ENCODE data around the gene IFNLR1. TPM values are rescaled to one million over a fixed set of nuclear protein-coding genes. Genes with fewer than 3 reads are reported as not detected.

Gene IFNLR1
- total and polyA plus RNA-seq, 2 experiments from 2014 or later, result 6.4 to 7.5 TPM

GRCh38 chr1:24190983-24191461 lies 3.9 kb upstream of the IFNLR1 start:
- TF ChIP-seq EZH2phosphoT487 (IDR thresholded peaks at IDR 0.05; ENCODE audit: low read depth, severe bottlenecking, unreplicated experiment) (no peak), EZH2 (IDR thresholded peaks at IDR 0.05; ENCODE audit: borderline replicate concordance) (no peak), CTCF (IDR thresholded peaks at IDR 0.05; ENCODE audit: poor library complexity) (no peak)
- no peaks in the 10 kb centered on the region for H3K9me3 ChIP-seq (ENCODE audit: low read depth)
- H3K4me3 ChIP-seq, result no peak overlapping the region
- H3K27ac ChIP-seq, result peak overlapping the region; percentile 86
- peaks cover 7% of the 10 kb centered on the region for H3K4me1 ChIP-seq (ENCODE audit: insufficient read depth)
- DNase-seq (ENCODE audit: low spot score), result no peak
- H2AFZ ChIP-seq, result no peak overlapping the region
- no peaks in the 10 kb centered on the region for H3K27me3 ChIP-seq
- no peak overlapping the region for H3K4me2 ChIP-seq
- peaks cover 5% of the 10 kb centered on the region for H3K79me2 ChIP-seq
- H3K9me2 ChIP-seq (replicated peaks; ENCODE audit: insufficient read depth), result no peaks in the 10 kb centered on the region
- no peaks in the 10 kb centered on the region for H3K36me3 ChIP-seq (replicated peaks; ENCODE audit: insufficient read depth, low read depth)
- WGBS (ENCODE audit: low lambda C conversion rate, missing lambda C conversion rate), result 91% methylated on average over 3 of the region's 3 CpGs
- no peaks in the 10 kb centered on the region for H4K20me1 ChIP-seq (ENCODE audit: insufficient read depth, poor library complexity, severe bottlenecking)

GRCh38 chr1:24189528-24189927 lies 2.4 kb upstream of the IFNLR1 start:
- H3K27me3 ChIP-seq, result no peaks in the 10 kb centered on the region
- H3K4me1 ChIP-seq (ENCODE audit: insufficient read depth), result peaks cover 7% of the 10 kb centered on the region
- H2AFZ ChIP-seq, result no peak overlapping the region
- TF ChIP-seq CTCF (IDR thresholded peaks at IDR 0.05; ENCODE audit: poor library complexity), result no peak
- no peak for TF ChIP-seq EZH2 (IDR thresholded peaks at IDR 0.05; ENCODE audit: borderline replicate concordance)
- no peak for TF ChIP-seq EZH2phosphoT487 (IDR thresholded peaks at IDR 0.05; ENCODE audit: low read depth, severe bottlenecking, unreplicated experiment)
- no peaks in the 10 kb centered on the region for H3K36me3 ChIP-seq (replicated peaks; ENCODE audit: insufficient read depth, low read depth)
- no peaks in the 10 kb centered on the region for H3K9me2 ChIP-seq (replicated peaks; ENCODE audit: insufficient read depth)
- H3K4me2 ChIP-seq, result no peak overlapping the region
- WGBS (ENCODE audit: low lambda C conversion rate, missing lambda C conversion rate), result 91% methylated on average over 7 of the region's 7 CpGs
- H3K27ac ChIP-seq, result no peak overlapping the region
- H3K4me3 ChIP-seq, result no peak overlapping the region
- no peaks in the 10 kb centered on the region for H4K20me1 ChIP-seq (ENCODE audit: insufficient read depth, poor library complexity, severe bottlenecking)
- H3K9me3 ChIP-seq (ENCODE audit: low read depth), result no peaks in the 10 kb centered on the region
- H3K79me2 ChIP-seq, result peaks cover 10% of the 10 kb centered on the region
- no peak for DNase-seq (ENCODE audit: low spot score)

GRCh38 chr1:24186711-24186992 lies 437 bp downstream of the IFNLR1 start:
- H3K27ac ChIP-seq, result peak overlapping the region; percentile 94
- H3K4me3 ChIP-seq, result peak overlapping the region; percentile 73
- no peaks in the 10 kb centered on the region for H3K36me3 ChIP-seq (replicated peaks; ENCODE audit: insufficient read depth, low read depth)
- 23% methylated on average over 8 of the region's 8 CpGs for WGBS (ENCODE audit: low lambda C conversion rate, missing lambda C conversion rate)
- no peaks in the 10 kb centered on the region for H3K9me2 ChIP-seq (replicated peaks; ENCODE audit: insufficient read depth)
- H3K9me3 ChIP-seq (ENCODE audit: low read depth), result no peaks in the 10 kb centered on the region
- TF ChIP-seq EZH2phosphoT487 (IDR thresholded peaks at IDR 0.05; ENCODE audit: low read depth, severe bottlenecking, unreplicated experiment), result no peak
- no peak for TF ChIP-seq EZH2 (IDR thresholded peaks at IDR 0.05; ENCODE audit: borderline replicate concordance)
- TF ChIP-seq CTCF (IDR thresholded peaks at IDR 0.05; ENCODE audit: poor library complexity), result no peak
- H4K20me1 ChIP-seq (ENCODE audit: insufficient read depth, poor library complexity, severe bottlenecking), result no peaks in the 10 kb centered on the region
- peak overlapping the region; percentile 90 for H2AFZ ChIP-seq
- DNase-seq (ENCODE audit: low spot score), result no peak
- H3K4me1 ChIP-seq (ENCODE audit: insufficient read depth), result no peaks in the 10 kb centered on the region
- H3K79me2 ChIP-seq, result peaks cover 27% of the 10 kb centered on the region
- H3K27me3 ChIP-seq, result no peaks in the 10 kb centered on the region
- peak overlapping the region; percentile 94 for H3K4me2 ChIP-seq
